ENCODE results near the gene ABHD8. TPM values are rescaled to one million over a fixed set of nuclear protein-coding genes. Genes with fewer than 3 reads are reported as not detected.

The ABHD8 gene
- total and polyA plus RNA-seq, 2 of the 13 experiments (the other 11 are each of a cell fraction or from before 2014, with no cell fraction given): 6.3 to 7.2 TPM

DNA sequence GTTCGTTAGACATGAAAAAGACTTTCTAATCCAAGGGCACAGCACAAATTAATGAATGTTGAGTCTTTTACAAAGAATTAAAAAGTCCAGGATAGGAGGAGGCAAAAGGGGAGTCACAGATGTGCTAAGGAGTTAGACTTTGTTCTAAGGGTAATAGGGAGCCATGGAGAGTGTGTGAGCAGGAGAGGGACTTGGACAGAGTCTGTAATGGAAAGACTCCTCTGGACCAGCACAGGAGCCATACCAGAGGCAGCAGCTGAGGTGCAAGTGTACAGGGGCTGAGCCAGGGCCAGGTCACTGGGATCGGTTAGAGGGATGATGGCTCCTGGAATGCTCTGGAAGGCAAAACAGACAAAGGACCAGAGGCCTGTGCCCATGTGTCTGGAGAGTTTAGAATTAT lies 44.7 kb upstream of the ABHD8 start:
- no peak for FAIRE-seq
- in situ Hi-C loops (cut with HindIII; ENCODE audit: extremely low pct_ligation_motif_present, low pct_unique_long_range_greater_than_20kb): loop anchor here (5.0 kb wide), 1 partner anchor 39 kb away; no protein-coding TSS in a partner anchor

DNA sequence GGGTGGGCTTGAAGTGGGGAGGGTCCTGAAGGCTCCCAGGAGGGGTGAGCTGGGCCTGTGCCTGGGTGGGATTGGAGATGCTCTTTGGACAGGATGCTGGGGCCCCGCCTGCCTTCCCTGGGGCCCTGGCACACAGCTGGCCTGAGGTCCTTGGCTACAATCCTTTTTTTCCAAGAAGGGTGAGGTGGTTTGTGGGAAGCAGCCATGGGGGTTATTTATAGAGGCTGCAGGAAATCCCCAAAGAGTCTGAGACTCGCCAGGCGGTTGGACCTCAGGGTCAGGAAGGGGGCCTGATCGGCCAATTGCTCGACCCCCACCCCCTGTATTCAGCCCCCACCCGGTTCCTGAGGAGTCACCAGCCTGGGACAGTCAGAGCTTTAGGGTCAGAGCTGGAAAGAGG lies 44.1 kb upstream of the ABHD8 start:
- H3K27me3 ChIP-seq (ENCODE audit: control insufficient read depth in 1 of 2, insufficient read depth in 2 of 2, low read length in 2 of 2): peaks cover 1 to 20% of the 10 kb centered on the region in 2 experiments; a peak in 3 of 5 replicates
- ATAC-seq (no peak), FAIRE-seq (no peak), DNase-seq (ENCODE audit: low spot score) (no peak)
- H4K20me1 ChIP-seq (ENCODE audit: insufficient read depth, low read length): no peaks in the 10 kb centered on the region
- no TSS peak for BruUV-seq (replicated peaks)
- H3K27ac ChIP-seq (ENCODE audit: extremely low read length, insufficient read depth, low read length): no peak overlapping the region
- no peaks in the 10 kb centered on the region for H3K9me3 ChIP-seq (ENCODE audit: low read length)
- no peak overlapping the region for H2AFZ ChIP-seq (ENCODE audit: low read length)
- TF ChIP-seq TSC22D2 (CRISPR knock-in tag; IDR thresholded peaks at IDR 0.05; ENCODE audit: borderline replicate concordance) (no peak), SMARCC2 (IDR thresholded peaks at IDR 0.05) (no peak), ZNF44 (CRISPR knock-in tag; IDR thresholded peaks at IDR 0.05) (no peak), IRX3 (CRISPR knock-in tag; IDR thresholded peaks at IDR 0.05; ENCODE audit: borderline replicate concordance, low read depth) (no peak), NCOR1 (IDR thresholded peaks at IDR 0.05; ENCODE audit: borderline replicate concordance, low read length) (no peak), JDP2 (CRISPR knock-in tag; IDR thresholded peaks at IDR 0.05; ENCODE audit: borderline replicate concordance) (no peak), ZNF550 (CRISPR knock-in tag; IDR thresholded peaks at IDR 0.05; ENCODE audit: borderline replicate concordance) (no peak), GTF2F1 (IDR thresholded peaks at IDR 0.05; ENCODE audit: low read length) (no peak)
- TF ChIP-seq, protein P1, sequence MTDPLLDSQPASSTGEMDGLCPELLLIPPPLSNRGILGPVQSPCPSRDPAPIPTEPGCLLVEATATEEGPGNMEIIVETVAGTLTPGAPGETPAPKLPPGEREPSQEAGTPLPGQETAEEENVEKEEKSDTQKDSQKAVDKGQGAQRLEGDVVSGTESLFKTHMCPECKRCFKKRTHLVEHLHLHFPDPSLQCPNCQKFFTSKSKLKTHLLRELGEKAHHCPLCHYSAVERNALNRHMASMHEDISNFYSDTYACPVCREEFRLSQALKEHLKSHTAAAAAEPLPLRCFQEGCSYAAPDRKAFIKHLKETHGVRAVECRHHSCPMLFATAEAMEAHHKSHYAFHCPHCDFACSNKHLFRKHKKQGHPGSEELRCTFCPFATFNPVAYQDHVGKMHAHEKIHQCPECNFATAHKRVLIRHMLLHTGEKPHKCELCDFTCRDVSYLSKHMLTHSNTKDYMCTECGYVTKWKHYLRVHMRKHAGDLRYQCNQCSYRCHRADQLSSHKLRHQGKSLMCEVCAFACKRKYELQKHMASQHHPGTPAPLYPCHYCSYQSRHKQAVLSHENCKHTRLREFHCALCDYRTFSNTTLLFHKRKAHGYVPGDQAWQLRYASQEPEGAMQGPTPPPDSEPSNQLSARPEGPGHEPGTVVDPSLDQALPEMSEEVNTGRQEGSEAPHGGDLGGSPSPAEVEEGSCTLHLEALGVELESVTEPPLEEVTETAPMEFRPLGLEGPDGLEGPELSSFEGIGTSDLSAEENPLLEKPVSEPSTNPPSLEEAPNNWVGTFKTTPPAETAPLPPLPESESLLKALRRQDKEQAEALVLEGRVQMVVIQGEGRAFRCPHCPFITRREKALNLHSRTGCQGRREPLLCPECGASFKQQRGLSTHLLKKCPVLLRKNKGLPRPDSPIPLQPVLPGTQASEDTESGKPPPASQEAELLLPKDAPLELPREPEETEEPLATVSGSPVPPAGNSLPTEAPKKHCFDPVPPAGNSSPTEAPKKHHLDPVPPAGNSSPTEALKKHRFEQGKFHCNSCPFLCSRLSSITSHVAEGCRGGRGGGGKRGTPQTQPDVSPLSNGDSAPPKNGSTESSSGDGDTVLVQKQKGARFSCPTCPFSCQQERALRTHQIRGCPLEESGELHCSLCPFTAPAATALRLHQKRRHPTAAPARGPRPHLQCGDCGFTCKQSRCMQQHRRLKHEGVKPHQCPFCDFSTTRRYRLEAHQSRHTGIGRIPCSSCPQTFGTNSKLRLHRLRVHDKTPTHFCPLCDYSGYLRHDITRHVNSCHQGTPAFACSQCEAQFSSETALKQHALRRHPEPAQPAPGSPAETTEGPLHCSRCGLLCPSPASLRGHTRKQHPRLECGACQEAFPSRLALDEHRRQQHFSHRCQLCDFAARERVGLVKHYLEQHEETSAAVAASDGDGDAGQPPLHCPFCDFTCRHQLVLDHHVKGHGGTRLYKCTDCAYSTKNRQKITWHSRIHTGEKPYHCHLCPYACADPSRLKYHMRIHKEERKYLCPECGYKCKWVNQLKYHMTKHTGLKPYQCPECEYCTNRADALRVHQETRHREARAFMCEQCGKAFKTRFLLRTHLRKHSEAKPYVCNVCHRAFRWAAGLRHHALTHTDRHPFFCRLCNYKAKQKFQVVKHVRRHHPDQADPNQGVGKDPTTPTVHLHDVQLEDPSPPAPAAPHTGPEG (CRISPR knock-in tag; IDR thresholded peaks at IDR 0.05): no peak
- TF ChIP-seq, protein P2, sequence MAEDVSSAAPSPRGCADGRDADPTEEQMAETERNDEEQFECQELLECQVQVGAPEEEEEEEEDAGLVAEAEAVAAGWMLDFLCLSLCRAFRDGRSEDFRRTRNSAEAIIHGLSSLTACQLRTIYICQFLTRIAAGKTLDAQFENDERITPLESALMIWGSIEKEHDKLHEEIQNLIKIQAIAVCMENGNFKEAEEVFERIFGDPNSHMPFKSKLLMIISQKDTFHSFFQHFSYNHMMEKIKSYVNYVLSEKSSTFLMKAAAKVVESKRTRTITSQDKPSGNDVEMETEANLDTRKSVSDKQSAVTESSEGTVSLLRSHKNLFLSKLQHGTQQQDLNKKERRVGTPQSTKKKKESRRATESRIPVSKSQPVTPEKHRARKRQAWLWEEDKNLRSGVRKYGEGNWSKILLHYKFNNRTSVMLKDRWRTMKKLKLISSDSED (CRISPR knock-in tag; IDR thresholded peaks at IDR 0.05): no peak
- H3K4me1 ChIP-seq (ENCODE audit: insufficient read depth, low read length): peaks cover 20% of the 10 kb centered on the region; the same call in 1 of the 2 replicates
- H3K79me2 ChIP-seq (ENCODE audit: insufficient read depth, low read length): no peaks in the 10 kb centered on the region
- CTCF ChIA-PET (ENCODE audit: low intra/inter-chr PET ratio, low total read pairs): interaction anchor here (4.2 kb wide), 1 partner anchor 39 kb away, joined by 49 read pairs; no protein-coding TSS in a partner anchor
- H3K36me3 ChIP-seq (replicated peaks in 1 of 2; ENCODE audit: control insufficient read depth in 1 of 2, insufficient read depth in 2 of 2, low read length in 2 of 2): no peaks in the 10 kb centered on the region
- H3K9ac ChIP-seq (ENCODE audit: insufficient read depth, low read depth, low read length): no peak overlapping the region
- H3K4me2 ChIP-seq (ENCODE audit: low read depth, low read length): no peak overlapping the region
- WGBS (ENCODE audit: low lambda C conversion rate): 23% methylated on average over 5 of the region's 6 CpGs
- in situ Hi-C loops (cut with HindIII; ENCODE audit: extremely low pct_ligation_motif_present, low pct_unique_long_range_greater_than_20kb): loop anchor here (5.0 kb wide), 1 partner anchor 40 kb away; no protein-coding TSS in a partner anchor
- no peak overlapping the region for H3K4me3 ChIP-seq (replicated peaks in 1 of 3; ENCODE audit: insufficient read depth in 1 of 3, low read depth in 2 of 3, low read length in 3 of 3)
- POLR2A ChIA-PET: interaction anchor here (1.6 kb wide), 1 partner anchor 10 kb away, joined by 5 read pairs; the partner anchor contains the start of gene GTPBP3
- intact Hi-C loops (cut with micrococcal nuclease; ENCODE audit: unreplicated experiment): loop anchor here (10.0 kb wide), 1 partner anchor 117 kb away; the partner anchor contains the start of gene NXNL1

More for the DNA sequence above, 44.7 kb upstream of the ABHD8 start:
- no peak overlapping the region for H3K27ac ChIP-seq (ENCODE audit: extremely low read length, insufficient read depth, low read length)
- no peak overlapping the region for H2AFZ ChIP-seq (ENCODE audit: low read length)
- no peaks in the 10 kb centered on the region for H3K79me2 ChIP-seq (ENCODE audit: insufficient read depth, low read length)
- H3K4me1 ChIP-seq (ENCODE audit: insufficient read depth, low read length): peaks cover 19% of the 10 kb centered on the region; the same call in 1 of the 2 replicates
- no peak for TF ChIP-seq ETV6 (CRISPR knock-in tag; conservative IDR thresholded peaks at IDR 0.05)
- ChIA-PET CTCF (ENCODE audit: low intra/inter-chr PET ratio, low total read pairs) (interaction anchor here (4.2 kb wide), 1 partner anchor 38 kb away, joined by 49 read pairs; no protein-coding TSS in a partner anchor), POLR2A (interaction anchor here (1.6 kb wide), 1 partner anchor 10 kb away, joined by 5 read pairs; the partner anchor contains the start of gene GTPBP3)
- intact Hi-C loops (cut with micrococcal nuclease; ENCODE audit: unreplicated experiment): loop anchor here (10.0 kb wide), 1 partner anchor 117 kb away; the partner anchor contains the start of gene NXNL1
- H4K20me1 ChIP-seq (ENCODE audit: insufficient read depth, low read length): no peaks in the 10 kb centered on the region
- 9% methylated on average over 2 of the region's 2 CpGs for WGBS (ENCODE audit: low lambda C conversion rate)
- DNase-seq (ENCODE audit: low spot score): no peak
- no peak overlapping the region for H3K9ac ChIP-seq (ENCODE audit: insufficient read depth, low read depth, low read length)
- BruUV-seq (replicated peaks): no TSS peak
- no peak for ATAC-seq
- H3K36me3 ChIP-seq (replicated peaks in 1 of 2; ENCODE audit: control insufficient read depth in 1 of 2, insufficient read depth in 2 of 2, low read length in 2 of 2): no peaks in the 10 kb centered on the region
- no peak overlapping the region for H3K4me3 ChIP-seq (replicated peaks in 1 of 3; ENCODE audit: insufficient read depth in 1 of 3, low read depth in 2 of 3, low read length in 3 of 3)
- no peaks in the 10 kb centered on the region for H3K9me3 ChIP-seq (ENCODE audit: low read length)
- H3K4me2 ChIP-seq (ENCODE audit: low read depth, low read length): no peak overlapping the region
- peaks cover 1 to 22% of the 10 kb centered on the region in 2 experiments; a peak in 3 of 5 replicates for H3K27me3 ChIP-seq (ENCODE audit: control insufficient read depth in 1 of 2, insufficient read depth in 2 of 2, low read length in 2 of 2)
